ENCODE results near the gene CHN1. TPM values are rescaled to one million over a fixed set of nuclear protein-coding genes. Genes with fewer than 3 reads are reported as not detected.

The CHN1 gene
- total RNA-seq, 1 experiment from 2014 or later, result 0.37 TPM

GRCh38 chr2:174902506-174903263, 102.5 kb downstream of the CHN1 start:
- Histone ChIP-seq H3K4me3 (ENCODE audit: low read length) (no peak overlapping the region), H3K9me2 (replicated peaks; ENCODE audit: insufficient read depth, low read length) (no peaks in the 10 kb centered on the region), H3K27me3 (ENCODE audit: low read length) (no peaks in the 10 kb centered on the region), H3K4me2 (ENCODE audit: low read depth, low read length, poor library complexity, severe bottlenecking) (no peak overlapping the region), H4K20me1 (ENCODE audit: insufficient read depth, low read depth, low read length) (no peaks in the 10 kb centered on the region), H3K9ac (ENCODE audit: low read length) (no peak overlapping the region), H3K9me3 (ENCODE audit: low read length) (no peaks in the 10 kb centered on the region), H3K27ac (ENCODE audit: low read length) (no peak overlapping the region), H3K79me2 (ENCODE audit: low read length) (no peaks in the 10 kb centered on the region), H3K36me3 (ENCODE audit: insufficient read depth, low read length) (no peaks in the 10 kb centered on the region), H3K4me1 (ENCODE audit: low read length) (no peaks in the 10 kb centered on the region), H2AFZ (ENCODE audit: low read length) (no peak overlapping the region)
- DNase-seq, result no peak

- no peaks in the 10 kb centered on the region for H4K20me1 ChIP-seq (ENCODE audit: insufficient read depth, low read depth, low read length)
- H3K9me2 ChIP-seq (replicated peaks; ENCODE audit: insufficient read depth, low read length), result no peaks in the 10 kb centered on the region
- H3K36me3 ChIP-seq (ENCODE audit: insufficient read depth, low read length), result no peaks in the 10 kb centered on the region
- no peak overlapping the region for H2AFZ ChIP-seq (ENCODE audit: low read length)
- no peak overlapping the region for H3K4me2 ChIP-seq (ENCODE audit: low read depth, low read length, poor library complexity, severe bottlenecking)
- no peaks in the 10 kb centered on the region for H3K9me3 ChIP-seq (ENCODE audit: low read length)
- no peak for DNase-seq
- no peak overlapping the region for H3K9ac ChIP-seq (ENCODE audit: low read length)
- no peak overlapping the region for H3K27ac ChIP-seq (ENCODE audit: low read length)
- H3K79me2 ChIP-seq (ENCODE audit: low read length), result no peaks in the 10 kb centered on the region
- H3K4me1 ChIP-seq (ENCODE audit: low read length), result no peaks in the 10 kb centered on the region
- H3K4me3 ChIP-seq (ENCODE audit: low read length), result no peak overlapping the region
- H3K27me3 ChIP-seq (ENCODE audit: low read length), result no peaks in the 10 kb centered on the region
These were observed 104.1 kb downstream of the CHN1 start for GRCh38 chr2:174901075-174901474.

GRCh38 chr2:174897286-174897685, 107.9 kb downstream of the CHN1 start:
- Histone ChIP-seq H3K9ac (ENCODE audit: low read length) (no peak overlapping the region), H3K36me3 (ENCODE audit: insufficient read depth, low read length) (no peaks in the 10 kb centered on the region), H4K20me1 (ENCODE audit: insufficient read depth, low read depth, low read length) (no peaks in the 10 kb centered on the region), H3K9me3 (ENCODE audit: low read length) (no peaks in the 10 kb centered on the region), H3K4me3 (ENCODE audit: low read length) (no peak overlapping the region), H3K4me2 (ENCODE audit: low read depth, low read length, poor library complexity, severe bottlenecking) (no peak overlapping the region), H3K79me2 (ENCODE audit: low read length) (no peaks in the 10 kb centered on the region), H3K9me2 (replicated peaks; ENCODE audit: insufficient read depth, low read length) (no peaks in the 10 kb centered on the region), H3K4me1 (ENCODE audit: low read length) (no peaks in the 10 kb centered on the region), H3K27ac (ENCODE audit: low read length) (no peak overlapping the region), H2AFZ (ENCODE audit: low read length) (no peak overlapping the region), H3K27me3 (ENCODE audit: low read length) (no peaks in the 10 kb centered on the region)
- DNase-seq, result no peak

GRCh38 chr2:174893018-174893417, 112.2 kb downstream of the CHN1 start:
- no peaks in the 10 kb centered on the region for H3K9me2 ChIP-seq (replicated peaks; ENCODE audit: insufficient read depth, low read length)
- no peaks in the 10 kb centered on the region for H3K4me1 ChIP-seq (ENCODE audit: low read length)
- no peak overlapping the region for H3K27ac ChIP-seq (ENCODE audit: low read length)
- no peak overlapping the region for H2AFZ ChIP-seq (ENCODE audit: low read length)
- no peaks in the 10 kb centered on the region for H3K36me3 ChIP-seq (ENCODE audit: insufficient read depth, low read length)
- no peak overlapping the region for H3K4me3 ChIP-seq (ENCODE audit: low read length)
- H3K4me2 ChIP-seq (ENCODE audit: low read depth, low read length, poor library complexity, severe bottlenecking), result no peak overlapping the region
- DNase-seq, result no peak
- H4K20me1 ChIP-seq (ENCODE audit: insufficient read depth, low read depth, low read length), result no peaks in the 10 kb centered on the region
- H3K27me3 ChIP-seq (ENCODE audit: low read length), result no peaks in the 10 kb centered on the region
- no peaks in the 10 kb centered on the region for H3K9me3 ChIP-seq (ENCODE audit: low read length)
- no peak overlapping the region for H3K9ac ChIP-seq (ENCODE audit: low read length)
- H3K79me2 ChIP-seq (ENCODE audit: low read length), result no peaks in the 10 kb centered on the region

GRCh38 chr2:174892546-174892945, 112.6 kb downstream of the CHN1 start:
- Histone ChIP-seq H3K27me3 (ENCODE audit: low read length) (no peaks in the 10 kb centered on the region), H3K9me2 (replicated peaks; ENCODE audit: insufficient read depth, low read length) (no peaks in the 10 kb centered on the region), H3K27ac (ENCODE audit: low read length) (no peak overlapping the region), H3K36me3 (ENCODE audit: insufficient read depth, low read length) (no peaks in the 10 kb centered on the region), H3K4me3 (ENCODE audit: low read length) (no peak overlapping the region), H3K79me2 (ENCODE audit: low read length) (no peaks in the 10 kb centered on the region), H3K4me1 (ENCODE audit: low read length) (no peaks in the 10 kb centered on the region), H3K9ac (ENCODE audit: low read length) (no peak overlapping the region), H2AFZ (ENCODE audit: low read length) (no peak overlapping the region), H4K20me1 (ENCODE audit: insufficient read depth, low read depth, low read length) (no peaks in the 10 kb centered on the region), H3K9me3 (ENCODE audit: low read length) (no peaks in the 10 kb centered on the region), H3K4me2 (ENCODE audit: low read depth, low read length, poor library complexity, severe bottlenecking) (no peak overlapping the region)
- DNase-seq, result no peak

GRCh38 chr2:174888646-174889271, 116.4 kb downstream of the CHN1 start:
- Histone ChIP-seq H3K9me3 (ENCODE audit: low read length) (no peaks in the 10 kb centered on the region), H3K9ac (ENCODE audit: low read length) (no peak overlapping the region), H3K4me2 (ENCODE audit: low read depth, low read length, poor library complexity, severe bottlenecking) (no peak overlapping the region), H3K27ac (ENCODE audit: low read length) (no peak overlapping the region), H2AFZ (ENCODE audit: low read length) (no peak overlapping the region), H3K4me1 (ENCODE audit: low read length) (no peaks in the 10 kb centered on the region), H3K9me2 (replicated peaks; ENCODE audit: insufficient read depth, low read length) (no peaks in the 10 kb centered on the region), H4K20me1 (ENCODE audit: insufficient read depth, low read depth, low read length) (no peaks in the 10 kb centered on the region), H3K4me3 (ENCODE audit: low read length) (no peak overlapping the region), H3K79me2 (ENCODE audit: low read length) (no peaks in the 10 kb centered on the region), H3K36me3 (ENCODE audit: insufficient read depth, low read length) (no peaks in the 10 kb centered on the region), H3K27me3 (ENCODE audit: low read length) (no peaks in the 10 kb centered on the region)
- DNase-seq, result no peak

- Histone ChIP-seq H3K4me3 (ENCODE audit: low read length) (no peak overlapping the region), H3K4me1 (ENCODE audit: low read length) (no peaks in the 10 kb centered on the region), H3K9me2 (replicated peaks; ENCODE audit: insufficient read depth, low read length) (no peaks in the 10 kb centered on the region), H3K36me3 (ENCODE audit: insufficient read depth, low read length) (no peaks in the 10 kb centered on the region), H3K27me3 (ENCODE audit: low read length) (no peaks in the 10 kb centered on the region), H3K4me2 (ENCODE audit: low read depth, low read length, poor library complexity, severe bottlenecking) (no peak overlapping the region), H2AFZ (ENCODE audit: low read length) (no peak overlapping the region), H3K9ac (ENCODE audit: low read length) (no peak overlapping the region), H4K20me1 (ENCODE audit: insufficient read depth, low read depth, low read length) (no peaks in the 10 kb centered on the region), H3K79me2 (ENCODE audit: low read length) (no peaks in the 10 kb centered on the region), H3K9me3 (ENCODE audit: low read length) (no peaks in the 10 kb centered on the region), H3K27ac (ENCODE audit: low read length) (no peak overlapping the region)
- no peak for DNase-seq
These were observed 117.0 kb downstream of the CHN1 start for GRCh38 chr2:174888146-174888545.

- Histone ChIP-seq H3K4me2 (ENCODE audit: low read depth, low read length, poor library complexity, severe bottlenecking) (no peak overlapping the region), H3K36me3 (ENCODE audit: insufficient read depth, low read length) (no peaks in the 10 kb centered on the region), H3K4me3 (ENCODE audit: low read length) (no peak overlapping the region), H3K27ac (ENCODE audit: low read length) (no peak overlapping the region), H3K9me3 (ENCODE audit: low read length) (no peaks in the 10 kb centered on the region), H3K9me2 (replicated peaks; ENCODE audit: insufficient read depth, low read length) (no peaks in the 10 kb centered on the region), H3K9ac (ENCODE audit: low read length) (no peak overlapping the region), H3K4me1 (ENCODE audit: low read length) (no peaks in the 10 kb centered on the region), H4K20me1 (ENCODE audit: insufficient read depth, low read depth, low read length) (no peaks in the 10 kb centered on the region), H2AFZ (ENCODE audit: low read length) (no peak overlapping the region), H3K27me3 (ENCODE audit: low read length) (no peaks in the 10 kb centered on the region), H3K79me2 (ENCODE audit: low read length) (no peaks in the 10 kb centered on the region)
- no peak for DNase-seq
These were observed 122.8 kb downstream of the CHN1 start for GRCh38 chr2:174882416-174882815.

All from Karpas-422 (cell line).